ENCODE results near the gene TLE7. TPM values are rescaled to one million over a fixed set of nuclear protein-coding genes. Genes with fewer than 3 reads are reported as not detected.
A peak's percentile ranks its signal among the peaks of the same experiment; 100 is the strongest.

Gene TLE7
- total RNA-seq: not detected in 2 replicates

DNA sequence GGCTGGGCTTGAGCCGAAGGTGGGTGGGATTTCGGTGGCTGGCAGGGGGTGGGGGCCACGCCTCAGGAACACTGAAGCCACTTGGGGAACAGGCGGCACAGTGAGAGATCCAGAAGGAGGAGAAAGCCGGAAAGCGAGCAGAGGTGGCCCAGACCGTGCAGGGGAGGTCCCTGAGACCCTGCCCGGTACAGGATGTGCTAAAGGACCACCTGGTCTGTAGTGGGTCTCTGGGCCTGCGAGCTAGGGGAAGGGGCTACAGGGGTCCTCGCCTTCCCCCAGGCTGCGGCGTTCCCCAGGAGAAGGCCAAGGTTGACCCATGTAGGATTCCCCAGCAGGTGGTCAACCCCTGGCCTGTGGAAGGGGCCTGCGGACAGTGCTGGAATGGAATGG, at the start of gene TLE7:
TSS of gene TLE7 (minus strand) at position 4 of the 390 bp plus-strand sequence. CDS start 8,730 bp downstream, outside the sequence.
- Mint-ChIP-seq H3K36me3 (ENCODE audit: low read depth) (no peaks in the 10 kb centered on the region), H3K27ac (no peak within 1 kb of the TSS), H3K9me3 (peaks cover 18% of the 10 kb centered on the region), H3K27me3 (ENCODE audit: low read depth) (no peaks in the 10 kb centered on the region), H3K4me1 (ENCODE audit: low read depth) (no peaks in the 10 kb centered on the region), H3K4me3 (ENCODE audit: low read depth) (no peak within 1 kb of the TSS)
- DNase-seq (ENCODE audit: low spot score): no peak
- intact Hi-C loops (cut with micrococcal nuclease): loop anchor here (5.0 kb wide), 1 partner anchor 55 kb away; no protein-coding TSS in a partner anchor

GRCh38 chr16:71491054-71491453, 49.2 kb upstream of the TLE7 start:
- DNase-seq (ENCODE audit: low spot score): no peak
- Mint-ChIP-seq H3K4me3 (ENCODE audit: low read depth) (no peak overlapping the region), H3K4me1 (ENCODE audit: low read depth) (no peaks in the 10 kb centered on the region), H3K27me3 (ENCODE audit: low read depth) (peaks cover 6% of the 10 kb centered on the region), H3K27ac (no peak overlapping the region), H3K36me3 (ENCODE audit: low read depth) (no peaks in the 10 kb centered on the region), H3K9me3 (no peaks in the 10 kb centered on the region)
- intact Hi-C loops (cut with micrococcal nuclease): no loop called here

- no peaks in the 10 kb centered on the region for H3K4me1 Mint-ChIP-seq (ENCODE audit: low read depth)
- intact Hi-C loops (cut with micrococcal nuclease): no loop called here
- no peak overlapping the region for H3K4me3 Mint-ChIP-seq (ENCODE audit: low read depth)
- no peak overlapping the region for H3K27ac Mint-ChIP-seq
- H3K36me3 Mint-ChIP-seq (ENCODE audit: low read depth): no peaks in the 10 kb centered on the region
- DNase-seq (ENCODE audit: low spot score): no peak
- peaks cover 6% of the 10 kb centered on the region for H3K27me3 Mint-ChIP-seq (ENCODE audit: low read depth)
- no peaks in the 10 kb centered on the region for H3K9me3 Mint-ChIP-seq
These were observed 48.5 kb upstream of the TLE7 start for GRCh38 chr16:71490361-71490760.

DNA sequence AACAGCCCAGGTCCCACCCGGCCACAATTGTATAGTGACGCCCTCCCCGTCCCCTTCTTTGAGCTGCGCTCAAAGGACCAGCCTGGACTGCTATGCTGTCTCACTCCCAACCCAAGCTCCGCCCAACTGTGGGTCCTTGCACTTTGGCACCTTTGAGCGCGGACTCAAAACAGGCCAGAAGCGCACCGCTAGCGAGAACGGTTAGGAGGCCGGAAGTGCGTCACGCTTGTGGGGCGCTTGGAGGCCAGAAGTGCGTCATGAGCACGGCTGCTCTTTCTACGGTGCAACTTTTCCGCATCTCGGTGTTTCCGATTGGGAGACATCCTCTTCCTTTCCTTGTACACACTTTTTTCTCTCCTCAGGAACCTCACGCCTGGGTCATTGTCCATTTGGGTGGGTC, 47.3 kb upstream of the TLE7 start, which contains the start of gene ZNF19:
TSS of gene ZNF19 (minus strand) at position 203 of the 400 bp plus-strand sequence. CDS start 7,210 bp downstream, outside the sequence.
- no peaks in the 10 kb centered on the region for H3K36me3 Mint-ChIP-seq (ENCODE audit: low read depth)
- no peak for DNase-seq (ENCODE audit: low spot score)
- no peaks in the 10 kb centered on the region for H3K9me3 Mint-ChIP-seq
- H3K4me3 Mint-ChIP-seq (ENCODE audit: low read depth): no peak within 1 kb of the TSS
- intact Hi-C loops (cut with micrococcal nuclease): no loop called here
- peaks cover 6% of the 10 kb centered on the region for H3K4me1 Mint-ChIP-seq (ENCODE audit: low read depth)
- peaks cover 6% of the 10 kb centered on the region for H3K27me3 Mint-ChIP-seq (ENCODE audit: low read depth)
- no peak within 1 kb of the TSS for H3K27ac Mint-ChIP-seq

DNA sequence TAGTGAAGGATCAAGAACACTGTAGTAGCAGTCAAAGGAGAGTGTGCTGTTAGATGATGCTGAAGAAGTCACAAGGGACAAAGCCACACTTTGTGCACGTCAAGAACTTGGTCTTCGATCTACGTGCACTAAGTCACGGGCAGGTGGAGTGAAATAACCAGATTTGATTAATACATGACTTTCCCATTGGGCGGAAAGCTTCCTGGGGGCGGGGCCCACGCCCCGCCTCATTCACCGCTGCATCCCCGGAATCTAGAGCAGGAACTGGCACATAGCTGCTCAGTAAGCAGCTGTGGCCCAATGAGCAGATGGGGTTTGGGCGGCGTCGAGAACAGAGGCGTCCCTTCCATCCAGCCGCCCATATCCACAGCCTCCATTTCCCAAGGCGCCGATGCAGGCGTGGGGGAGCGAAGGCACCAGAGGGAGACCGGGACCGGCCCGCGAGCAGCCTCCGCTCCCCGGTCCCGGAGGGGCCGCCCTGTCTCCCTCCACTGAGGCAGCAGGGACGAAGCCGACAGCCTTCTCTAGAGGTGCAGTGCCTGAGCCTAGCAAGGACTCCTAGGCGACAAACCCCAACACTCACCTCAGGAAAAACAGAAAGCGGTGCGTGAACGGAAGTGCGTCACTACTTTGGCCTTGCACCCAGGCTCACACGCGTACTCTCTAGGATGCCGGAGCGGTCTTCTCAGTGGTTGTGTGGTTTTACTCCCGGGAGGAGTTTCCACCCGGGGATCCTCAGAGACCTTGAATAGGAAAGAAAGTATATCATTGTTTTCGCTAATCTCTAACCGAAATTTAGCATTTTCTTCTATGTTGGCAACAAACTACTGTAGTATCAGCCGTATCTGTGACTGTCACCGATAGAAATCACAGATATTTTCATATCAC, 42.4 kb upstream of the TLE7 start:
- peak; percentile 72 for DNase-seq (ENCODE audit: low spot score)
- intact Hi-C loops (cut with micrococcal nuclease): loop anchor here (1.0 kb wide), 1 partner anchor 22 kb away; the partner anchor contains the start of gene ZNF23
- Mint-ChIP-seq H3K27ac (peak overlapping the region; percentile 23), H3K4me3 (ENCODE audit: low read depth) (peak overlapping the region; percentile 84), H3K9me3 (no peaks in the 10 kb centered on the region), H3K27me3 (ENCODE audit: low read depth) (no peaks in the 10 kb centered on the region), H3K36me3 (ENCODE audit: low read depth) (no peaks in the 10 kb centered on the region), H3K4me1 (ENCODE audit: low read depth) (peaks cover 14% of the 10 kb centered on the region)

DNA sequence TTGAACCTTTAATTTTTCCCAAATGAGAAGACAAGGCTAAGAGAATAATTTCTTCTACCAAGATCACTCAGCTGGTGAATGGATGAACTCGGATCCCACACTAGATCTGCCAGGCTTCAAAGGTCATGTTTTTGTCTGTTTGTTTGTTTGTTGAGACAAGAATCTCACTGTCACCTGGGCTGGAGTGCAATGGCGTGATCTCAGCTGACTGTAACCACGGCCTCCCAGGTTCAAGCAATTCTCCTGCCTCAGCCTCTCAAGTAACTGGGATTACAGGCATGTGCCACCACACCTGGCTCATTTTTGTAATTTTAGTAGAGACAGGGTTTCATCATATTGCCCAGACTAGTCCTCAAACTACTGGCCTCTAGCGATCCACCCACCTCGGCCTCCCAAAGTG, 40.7 kb upstream of the TLE7 start:
- Mint-ChIP-seq H3K4me1 (ENCODE audit: low read depth) (peaks cover 14% of the 10 kb centered on the region), H3K27me3 (ENCODE audit: low read depth) (no peaks in the 10 kb centered on the region), H3K4me3 (ENCODE audit: low read depth) (no peak overlapping the region), H3K36me3 (ENCODE audit: low read depth) (no peaks in the 10 kb centered on the region), H3K9me3 (no peaks in the 10 kb centered on the region), H3K27ac (no peak overlapping the region)
- no peak for DNase-seq (ENCODE audit: low spot score)
- intact Hi-C loops (cut with micrococcal nuclease): no loop called here

DNA sequence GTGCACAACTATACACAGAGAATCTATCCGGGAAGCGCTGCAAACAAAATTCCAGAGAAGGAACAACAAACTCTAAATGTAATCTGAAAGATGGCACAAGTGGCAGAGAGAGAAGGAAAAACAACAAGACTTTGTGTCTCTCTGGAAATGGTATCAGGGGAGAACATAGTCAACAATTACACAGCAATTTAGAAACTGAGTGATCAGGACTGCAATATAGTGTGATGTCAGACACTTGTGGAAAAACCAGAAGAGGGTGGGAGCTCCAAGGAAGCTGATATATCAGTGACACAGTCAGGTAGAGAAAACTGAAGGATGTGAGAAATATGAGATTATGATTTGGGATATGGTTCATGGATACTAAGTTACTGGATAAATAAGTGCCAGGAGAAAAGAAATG, 39.1 kb upstream of the TLE7 start:
- Mint-ChIP-seq H3K4me1 (ENCODE audit: low read depth) (peaks cover 17% of the 10 kb centered on the region), H3K36me3 (ENCODE audit: low read depth) (no peaks in the 10 kb centered on the region), H3K27ac (no peak overlapping the region), H3K4me3 (ENCODE audit: low read depth) (no peak overlapping the region), H3K27me3 (ENCODE audit: low read depth) (no peaks in the 10 kb centered on the region), H3K9me3 (no peaks in the 10 kb centered on the region)
- DNase-seq (ENCODE audit: low spot score): no peak
- intact Hi-C loops (cut with micrococcal nuclease): no loop called here

- no peak for DNase-seq (ENCODE audit: low spot score)
- intact Hi-C loops (cut with micrococcal nuclease): no loop called here
- Mint-ChIP-seq H3K27me3 (ENCODE audit: low read depth) (no peaks in the 10 kb centered on the region), H3K36me3 (ENCODE audit: low read depth) (no peaks in the 10 kb centered on the region), H3K4me1 (ENCODE audit: low read depth) (peaks cover 12% of the 10 kb centered on the region), H3K27ac (no peak overlapping the region), H3K9me3 (no peaks in the 10 kb centered on the region), H3K4me3 (ENCODE audit: low read depth) (no peak overlapping the region)
These were observed 37.6 kb upstream of the TLE7 start for GRCh38 chr16:71479420-71479819.

DNA sequence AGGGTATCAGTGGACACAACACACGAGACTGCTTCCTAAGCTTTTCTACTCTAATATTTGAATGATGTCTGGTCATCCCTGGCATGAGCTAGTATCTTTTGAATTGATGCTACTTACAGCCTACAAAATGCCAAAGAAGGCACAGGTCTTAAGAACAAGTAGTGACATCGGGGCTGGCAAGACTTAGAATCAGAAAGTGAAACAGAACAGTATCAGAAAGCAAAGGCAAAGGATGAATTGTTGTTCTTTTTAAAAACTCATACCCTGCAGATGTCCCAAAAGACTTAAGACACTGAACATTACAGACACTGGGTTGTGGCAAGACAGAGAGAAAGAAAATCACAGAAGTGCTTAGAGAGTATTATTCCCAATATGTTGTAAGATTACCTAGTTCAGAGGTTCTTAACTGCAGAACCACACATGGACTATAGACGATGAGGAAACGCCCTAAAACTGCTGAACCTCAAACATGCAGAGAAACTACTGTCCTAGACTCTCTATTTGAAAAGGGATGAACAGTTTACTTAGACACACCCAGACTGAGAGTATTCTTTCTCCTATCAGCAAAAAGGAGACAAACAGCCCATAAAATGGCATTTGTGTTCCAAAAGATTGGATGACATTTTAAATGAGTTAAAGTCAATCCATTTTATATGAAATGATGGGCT, 34.7 kb upstream of the TLE7 start:
- H3K27me3 Mint-ChIP-seq (ENCODE audit: low read depth): no peaks in the 10 kb centered on the region

DNA sequence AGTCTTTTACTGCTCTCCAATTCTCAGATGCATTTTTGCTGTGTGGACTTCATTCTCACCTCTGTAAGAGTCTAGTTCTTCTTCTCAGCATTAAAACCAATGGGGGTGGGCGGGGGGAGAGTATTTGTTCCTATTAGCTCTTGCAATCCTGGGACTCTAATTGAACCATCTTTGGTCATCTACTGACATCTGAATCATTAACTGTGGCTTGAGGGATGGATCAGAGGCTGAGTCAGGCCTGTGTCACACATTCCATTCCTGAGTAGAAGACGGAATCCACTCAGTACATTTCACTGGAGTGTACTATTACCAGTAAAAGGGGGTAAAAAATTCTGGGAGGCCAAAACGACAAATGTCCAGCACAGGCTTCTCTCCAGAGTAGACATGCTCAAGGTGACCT, 33.0 kb upstream of the TLE7 start:
- Mint-ChIP-seq H3K9me3 (no peaks in the 10 kb centered on the region), H3K27ac (no peak overlapping the region), H3K4me1 (ENCODE audit: low read depth) (peaks cover 3% of the 10 kb centered on the region), H3K4me3 (ENCODE audit: low read depth) (no peak overlapping the region), H3K36me3 (ENCODE audit: low read depth) (no peaks in the 10 kb centered on the region), H3K27me3 (ENCODE audit: low read depth) (no peaks in the 10 kb centered on the region)
- DNase-seq (ENCODE audit: low spot score): no peak
- intact Hi-C loops (cut with micrococcal nuclease): no loop called here

More for the DNA sequence above, 34.7 kb upstream of the TLE7 start:
- Mint-ChIP-seq H3K36me3 (ENCODE audit: low read depth) (no peaks in the 10 kb centered on the region), H3K4me3 (ENCODE audit: low read depth) (no peak overlapping the region), H3K4me1 (ENCODE audit: low read depth) (peaks cover 3% of the 10 kb centered on the region), H3K27ac (no peak overlapping the region), H3K9me3 (no peaks in the 10 kb centered on the region)
- DNase-seq (ENCODE audit: low spot score): no peak
- intact Hi-C loops (cut with micrococcal nuclease): no loop called here

DNA sequence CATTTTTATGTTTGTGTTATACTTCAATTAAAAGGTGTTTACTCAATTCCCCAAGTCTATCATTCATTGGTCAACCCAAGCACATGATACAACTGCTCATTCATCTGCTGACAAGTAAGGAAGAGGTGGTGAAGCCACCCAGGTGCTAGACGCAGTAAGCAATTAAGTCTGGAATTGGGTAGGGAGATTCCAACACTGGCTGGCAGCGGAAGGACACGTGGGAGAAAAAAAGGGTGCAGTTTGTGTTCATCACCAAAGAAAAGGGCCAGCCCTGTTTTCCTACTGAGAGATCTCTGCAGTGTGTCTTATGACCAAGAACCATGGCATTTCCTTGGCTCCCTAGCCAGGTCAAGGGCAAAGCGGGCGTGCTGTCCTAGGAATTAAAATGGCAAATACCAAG, 32.0 kb upstream of the TLE7 start:
- Mint-ChIP-seq H3K9me3 (no peaks in the 10 kb centered on the region), H3K4me3 (ENCODE audit: low read depth) (no peak overlapping the region), H3K36me3 (ENCODE audit: low read depth) (no peaks in the 10 kb centered on the region), H3K4me1 (ENCODE audit: low read depth) (peaks cover 3% of the 10 kb centered on the region), H3K27ac (no peak overlapping the region), H3K27me3 (ENCODE audit: low read depth) (no peaks in the 10 kb centered on the region)
- no peak for DNase-seq (ENCODE audit: low spot score)
- intact Hi-C loops (cut with micrococcal nuclease): no loop called here

GRCh38 chr16:71472931-71473330, 31.1 kb upstream of the TLE7 start:
- DNase-seq (ENCODE audit: low spot score): no peak
- H3K4me3 Mint-ChIP-seq (ENCODE audit: low read depth): no peak overlapping the region
- H3K27me3 Mint-ChIP-seq (ENCODE audit: low read depth): no peaks in the 10 kb centered on the region
- peaks cover 3% of the 10 kb centered on the region for H3K4me1 Mint-ChIP-seq (ENCODE audit: low read depth)
- no peak overlapping the region for H3K27ac Mint-ChIP-seq
- intact Hi-C loops (cut with micrococcal nuclease): no loop called here
- H3K9me3 Mint-ChIP-seq: no peaks in the 10 kb centered on the region
- no peaks in the 10 kb centered on the region for H3K36me3 Mint-ChIP-seq (ENCODE audit: low read depth)

- H3K27ac Mint-ChIP-seq: no peak overlapping the region
- intact Hi-C loops (cut with micrococcal nuclease): no loop called here
- no peaks in the 10 kb centered on the region for H3K9me3 Mint-ChIP-seq
- peaks cover 3% of the 10 kb centered on the region for H3K4me1 Mint-ChIP-seq (ENCODE audit: low read depth)
- H3K27me3 Mint-ChIP-seq (ENCODE audit: low read depth): no peaks in the 10 kb centered on the region
- no peaks in the 10 kb centered on the region for H3K36me3 Mint-ChIP-seq (ENCODE audit: low read depth)
- DNase-seq (ENCODE audit: low spot score): no peak
- H3K4me3 Mint-ChIP-seq (ENCODE audit: low read depth): no peak overlapping the region
These were observed 30.2 kb upstream of the TLE7 start for GRCh38 chr16:71472051-71472450.

Measured in activated T-helper 2 cell treated with anti-CD3 and anti-CD28 coated beads, Interferon-gamma antibody, Interleukin-2, Interleukin-4, amounts not matched to agents 10 μg/mL and 5 μg/mL and 100 μg/mL, durations not matched to agents 14 hours and 24 hours and 36 hours (primary cell).